Liver (tissue), 9 donors: ENCODE data around the gene MMP25. TPM values are rescaled to one million over a fixed set of nuclear protein-coding genes. Genes with fewer than 3 reads are reported as not detected.

Source experiments
- DNase-seq: peaks from one replicate; pipeline ENCODE4 v3.0.0-alpha.2; 2017; ENCODE audit warnings: low spot score
- H3K27ac ChIP-seq, 2 donors: one replicate each; pipeline ENCODE4 v1.7.0; 2013; ENCODE audit warnings: inconsistent platforms in 2 of 2, low read length in 2 of 2, control low read depth in 1 of 2, low read depth in 1 of 2, mild to moderate bottlenecking in 1 of 2
- H3K27me3 ChIP-seq, 4 donors: one replicate each; pipeline versions ENCODE4 v1.6.1 to v1.7.0; 2013; ENCODE audit warnings: low read length in 3 of 4, inconsistent platforms in 1 of 4, mild to moderate bottlenecking in 1 of 4, moderate library complexity in 1 of 4; ENCODE audit not compliant: control insufficient read depth in 4 of 4, insufficient read depth in 4 of 4
- H3K36me3 ChIP-seq, 4 donors: one replicate each; pipeline versions ENCODE4 v1.6.1 to v1.7.0; 2013; ENCODE audit warnings: low read length in 3 of 4, mild to moderate bottlenecking in 3 of 4, low read depth in 1 of 4, moderate library complexity in 1 of 4; ENCODE audit not compliant: control insufficient read depth in 4 of 4, insufficient read depth in 3 of 4
- H3K4me1 ChIP-seq, 4 donors: one replicate each; pipeline versions ENCODE4 v1.6.1 to v1.7.0; 2013; ENCODE audit warnings: low read length in 3 of 4, mild to moderate bottlenecking in 3 of 4, moderate library complexity in 1 of 4; ENCODE audit not compliant: control insufficient read depth in 4 of 4, insufficient read depth in 4 of 4
- H3K4me3 ChIP-seq, 3 donors: one replicate each; pipeline versions ENCODE4 v1.6.1 to v1.7.0; 2013; ENCODE audit warnings: low read length in 3 of 3, control low read depth in 1 of 3, low read depth in 1 of 3, mild to moderate bottlenecking in 1 of 3
- H3K9ac ChIP-seq, 2 donors: one replicate each; pipeline ENCODE4 v1.7.0; 2013; ENCODE audit warnings: low read length in 2 of 2, mild to moderate bottlenecking in 2 of 2, moderate library complexity in 2 of 2, control low read depth in 1 of 2, low read depth in 1 of 2
- H3K9me3 ChIP-seq, 4 donors: one replicate each; pipeline versions ENCODE4 v1.6.1 to v1.7.0; 2013; ENCODE audit warnings: low read length in 3 of 4; ENCODE audit not compliant: control insufficient read depth in 4 of 4
- ATF3 ChIP-seq: IDR thresholded peaks from 2 replicates; pipeline ENCODE4 v1.6.1; 2016; ENCODE audit warnings: antibody characterized with exemption
- CTCF ChIP-seq: fragments of 150-350 bp; IDR thresholded peaks from 2 replicates; pipeline ENCODE4 v1.5.1; 2017; ENCODE audit warnings: improper control_type of control experiment, low read depth, low read length; ENCODE audit not compliant: missing input control
- EGR1 ChIP-seq, 2 donors: IDR thresholded peaks; 2 replicates each; pipeline ENCODE4 v1.6.1; 2016 to 2018; ENCODE audit warnings: antibody characterized with exemption in 2 of 2, low read depth in 2 of 2
- FOXA1 ChIP-seq: IDR thresholded peaks from 2 replicates; pipeline ENCODE4 v1.6.1; 2016; ENCODE audit warnings: antibody characterized with exemption
- FOXA2 ChIP-seq: IDR thresholded peaks from 2 replicates; pipeline ENCODE4 v1.6.1; 2016; ENCODE audit warnings: antibody characterized with exemption
- GABPA ChIP-seq, 2 donors: IDR thresholded peaks in 1 of 2; conservative IDR thresholded peaks in 1 of 2; 2 replicates each; pipeline ENCODE4 v1.6.1; 2016; ENCODE audit warnings: antibody characterized with exemption in 2 of 2, mild to moderate bottlenecking in 1 of 2, moderate library complexity in 1 of 2
- JUND ChIP-seq, 2 donors: IDR thresholded peaks; 2 replicates each; pipeline ENCODE4 v1.6.1; 2016; ENCODE audit warnings: antibody characterized with exemption in 2 of 2
- MAX ChIP-seq: IDR thresholded peaks from 2 replicates; pipeline ENCODE4 v1.6.1; 2016; ENCODE audit warnings: antibody characterized with exemption
- NR2F2 ChIP-seq: IDR thresholded peaks from 2 replicates; pipeline ENCODE4 v1.6.1; 2016; ENCODE audit warnings: antibody characterized with exemption
- RXRA ChIP-seq, 2 donors: IDR thresholded peaks; 2 replicates each; pipeline ENCODE4 v1.6.1; 2017 to 2018; ENCODE audit warnings: antibody characterized with exemption in 2 of 2, mild to moderate bottlenecking in 1 of 2
- SP1 ChIP-seq: IDR thresholded peaks from 2 replicates; pipeline ENCODE4 v1.6.1; 2018; ENCODE audit warnings: antibody characterized with exemption, mild to moderate bottlenecking
- TAF1 ChIP-seq: conservative IDR thresholded peaks from 2 replicates; pipeline ENCODE4 v1.6.1; 2016; ENCODE audit warnings: antibody characterized with exemption, mild to moderate bottlenecking
- YY1 ChIP-seq: IDR thresholded peaks from 2 replicates; pipeline ENCODE4 v1.6.1; 2016; ENCODE audit warnings: antibody characterized with exemption, mild to moderate bottlenecking
- ZBTB33 ChIP-seq: IDR thresholded peaks from 2 replicates; pipeline ENCODE4 v1.6.1; 2016; ENCODE audit warnings: antibody characterized with exemption
- WGBS: extraction: QIAGEN DNeasy Blood & Tissue Kit; methylation state at CpG from one replicate; pipeline ENCODE4 v1.1.7; 2013; 5-methylcytosine and 5-hydroxymethylcytosine counted together
- polyA plus RNA-seq, 2 donors: library from polyadenylated mRNA; stranded (reverse) in 1 of 2; unstranded in 1 of 2; fragments of 200-250 nt in 1 of 2; fragments of >200 nt in 1 of 2; fragmentation: Nextera tagmentation in 1 of 2; extraction: Ambion mirVana in 1 of 2; gene quantifications; one replicate each; pipeline versions ENCODE4 v1.2.1 to v1.2.3, GENCODE V29; 2013 to 2015
- total RNA-seq, 2 donors: library from RNA; depleted of rRNA; stranded (reverse); fragments of >200 nt; gene quantifications; one replicate each; pipeline ENCODE4 v1.2.3, GENCODE V29; 2014
- donor health status: healthy.
- donor health status: healthy.
- donor health status: healthy.
- donor health status: healthy.
- donor health status: healthy.

MMP25 gene
- total and polyA plus RNA-seq, 4 donors, result 0.47 to 2.7 (median 0.96) TPM

GRCh38 chr16:3057181-3058138, 11.1 kb downstream of the MMP25 start:
- H3K36me3 ChIP-seq, result peaks cover 0 to 2% (median 0%) of the 10 kb centered on the region in 4 donors
- TF ChIP-seq EGR1 (IDR thresholded peaks at IDR 0.05; ENCODE audit: low read depth in 2 of 2) (no peak), FOXA2 (no peak), NR2F2 (no peak)
- no peaks in the 10 kb centered on the region for H3K9me3 ChIP-seq
- H3K27me3 ChIP-seq, result no peaks in the 10 kb centered on the region
- peaks cover 6 to 18% (median 18%) of the 10 kb centered on the region in 4 donors for H3K4me1 ChIP-seq
- WGBS, result 91% methylated on average over 22 of the region's 22 CpGs
- H3K4me3 ChIP-seq, result peak overlapping the region in 1 of 3 donors; percentile 89
- H3K27ac ChIP-seq, result no peak overlapping the region
- no peak for DNase-seq
- no peak overlapping the region for H3K9ac ChIP-seq

GRCh38 chr16:3058139-3059030, 12.0 kb downstream of the MMP25 start:
- Histone ChIP-seq H3K36me3 (peaks cover 0 to 2% (median 0%) of the 10 kb centered on the region in 4 donors), H3K27ac (peak overlapping the region; percentile 5 to 86), H3K27me3 (no peaks in the 10 kb centered on the region), H3K9me3 (no peaks in the 10 kb centered on the region), H3K9ac (peak overlapping the region in 1 of 2 donors; percentile 69), H3K4me1 (peaks cover 6 to 18% (median 18%) of the 10 kb centered on the region in 4 donors), H3K4me3 (peak overlapping the region; percentile 8 to 89 (median 65))
- DNase-seq, result no peak
- no peak for TF ChIP-seq ATF3
- 11% methylated on average over 77 of the region's 77 CpGs for WGBS

- Histone ChIP-seq H3K9ac (peak overlapping the region; percentile 2 to 69), H3K36me3 (no peaks in the 10 kb centered on the region), H3K27me3 (no peaks in the 10 kb centered on the region), H3K9me3 (no peaks in the 10 kb centered on the region), H3K4me3 (peak overlapping the region; percentile 21 to 89 (median 65)), H3K4me1 (peaks cover 6 to 18% (median 18%) of the 10 kb centered on the region in 4 donors), H3K27ac (peak overlapping the region; percentile 86 to 89)
- WGBS, result under 1% methylated on average over 67 of the region's 67 CpGs
- peak; percentile 83 for DNase-seq
- peak; percentile 94 for TF ChIP-seq CTCF
- TF ChIP-seq GABPA (IDR thresholded peaks at IDR 0.05 in 1 of 2, conservative IDR thresholded peaks at IDR 0.05 in 1 of 2), result no peak
- no peak for TF ChIP-seq TAF1
- no peak for TF ChIP-seq EGR1 (IDR thresholded peaks at IDR 0.05; ENCODE audit: low read depth in 2 of 2)
- no peak for TF ChIP-seq FOXA1
- TF ChIP-seq YY1, result no peak
- peak; percentile 77 for TF ChIP-seq RXRA (IDR thresholded peaks at IDR 0.05)
- peak; percentile 79 for TF ChIP-seq SP1
- TF ChIP-seq FOXA2, result no peak
- TF ChIP-seq ATF3, result no peak
- no peak for TF ChIP-seq ZBTB33
- no peak for TF ChIP-seq MAX
- no peak for TF ChIP-seq JUND (IDR thresholded peaks at IDR 0.05)
Measured at GRCh38 chr16:3059041-3059722, 12.8 kb downstream of the MMP25 start.
